ENCODE data around the gene OR2A14. TPM values are rescaled to one million over a fixed set of nuclear protein-coding genes. Genes with fewer than 3 reads are reported as not detected.

Gene OR2A14
- total RNA-seq, 1 experiment from 2014 or later, result not detected

- Histone ChIP-seq H3K14ac (ENCODE audit: insufficient read depth, low read length) (no peak overlapping the region), H3K23me2 (ENCODE audit: insufficient read length, low read depth, low read length, poor library complexity, severe bottlenecking) (peaks cover 2% of the 10 kb centered on the region), H3K27me3 (ENCODE audit: insufficient read depth, low read length) (no peaks in the 10 kb centered on the region), H2AFZ (ENCODE audit: low read length) (no peak overlapping the region), H2AK5ac (ENCODE audit: insufficient read length, low read length) (no peak overlapping the region), H3K23ac (ENCODE audit: insufficient read length, low read depth, low read length) (no peak overlapping the region), H2BK12ac (ENCODE audit: insufficient read length, low read depth, low read length) (no peak overlapping the region), H3K27ac (ENCODE audit: insufficient read length, low read depth, low read length) (no peak overlapping the region), H2BK20ac (ENCODE audit: low read depth, low read length, poor library complexity, severe bottlenecking) (no peak overlapping the region), H2BK15ac (ENCODE audit: low read depth, low read length) (no peak overlapping the region), H4K5ac (ENCODE audit: insufficient read length, low read depth, low read length) (no peak overlapping the region), H3K4me2 (ENCODE audit: insufficient read depth, insufficient read length, low read length) (no peak overlapping the region), H3K79me2 (ENCODE audit: insufficient read depth, low read length) (no peaks in the 10 kb centered on the region), H4K20me1 (ENCODE audit: control insufficient read depth, insufficient read depth, insufficient read length) (no peaks in the 10 kb centered on the region), H3T11ph (ENCODE audit: low read length) (no peak overlapping the region), H4K91ac (ENCODE audit: insufficient read length, low read depth, low read length) (no peak overlapping the region), H2BK5ac (ENCODE audit: insufficient read length, low read length) (no peak overlapping the region), H2BK120ac (ENCODE audit: low read depth, low read length, poor library complexity, severe bottlenecking) (no peak overlapping the region), H4K8ac (replicated peaks; ENCODE audit: insufficient read length, low read depth, low read length) (no peak overlapping the region), H3K18ac (ENCODE audit: insufficient read length, low read depth, low read length) (no peak overlapping the region), H3K56ac (ENCODE audit: insufficient read length, low read depth, low read length) (no peak overlapping the region), H3K4me1 (ENCODE audit: insufficient read depth, low read length) (no peaks in the 10 kb centered on the region), H3K4ac (ENCODE audit: low read depth, low read length) (no peak overlapping the region), H3K9ac (ENCODE audit: extremely low read depth, insufficient read length, low read length) (no peak overlapping the region), H3K9me3 (ENCODE audit: control insufficient read depth, low read depth, low read length) (no peaks in the 10 kb centered on the region), H3K79me1 (ENCODE audit: insufficient read depth, low read depth, low read length, poor library complexity, severe bottlenecking) (no peaks in the 10 kb centered on the region)
- no peak for DNase-seq
- Mint-ChIP-seq H3K36me3 (ENCODE audit: insufficient read depth in 1 of 3, low read depth in 3 of 3) (no peaks in the 10 kb centered on the region; a peak in 1 of 7 replicates), H3K4me3 (no peak overlapping the region), H3K27ac (no peak overlapping the region), H3K4me1 (peaks cover 2 to 3% of the 10 kb centered on the region in 2 experiments; a peak in 2 of 4 replicates), H3K27me3 (ENCODE audit: low read depth) (no peaks in the 10 kb centered on the region), H3K9me3 (peaks cover 0 to 11% of the 10 kb centered on the region in 2 experiments; a peak in 1 of 5 replicates)
- no peak for TF ChIP-seq CTCF (conservative IDR thresholded peaks at IDR 0.05)
- WGBS (ENCODE audit: extremely low coverage, insufficient read length, low lambda C conversion rate), result no CpG with 5 or more reads among the region's 4 CpGs
These were observed 36.2 kb upstream of the OR2A14 start for GRCh38 chr7:144086730-144087129.

Measured in H9 (cell line).